HG03159 (cell line): ENCODE results near the gene CHRNA5.
"Not testable (repeated sequence)": the region's sequence is repeated elsewhere in the genome, so short reads cannot be mapped to it uniquely, and the experiment has no call there.

Experiments
- ATAC-seq: cut with Tn5 transposase; IDR thresholded peaks from one replicate; pipeline ENCODE4 v1.9.1; 2021; ENCODE audit warnings: mild to moderate bottlenecking, moderate library complexity; ENCODE audit not compliant: unreplicated experiment

CHRNA5 gene

DNA sequence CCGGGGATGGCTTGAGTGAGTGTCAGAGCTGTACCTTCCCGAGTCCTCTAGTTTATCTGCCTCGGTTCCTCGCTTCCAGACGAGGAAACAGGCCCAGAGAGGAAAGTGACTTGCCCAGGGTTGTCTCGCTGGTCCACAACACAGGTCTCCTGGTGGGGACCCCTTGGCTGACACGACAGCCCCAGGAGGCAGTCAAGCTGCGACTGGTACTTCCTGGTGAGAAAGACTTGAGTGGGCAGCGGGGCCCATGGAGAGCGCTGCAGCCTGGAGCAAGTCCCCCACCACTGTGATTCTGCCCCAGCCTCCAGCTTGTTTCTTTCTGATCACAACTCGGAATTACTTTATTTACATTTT, 600 bp upstream of the CHRNA5 start:
- no peak for ATAC-seq

DNA sequence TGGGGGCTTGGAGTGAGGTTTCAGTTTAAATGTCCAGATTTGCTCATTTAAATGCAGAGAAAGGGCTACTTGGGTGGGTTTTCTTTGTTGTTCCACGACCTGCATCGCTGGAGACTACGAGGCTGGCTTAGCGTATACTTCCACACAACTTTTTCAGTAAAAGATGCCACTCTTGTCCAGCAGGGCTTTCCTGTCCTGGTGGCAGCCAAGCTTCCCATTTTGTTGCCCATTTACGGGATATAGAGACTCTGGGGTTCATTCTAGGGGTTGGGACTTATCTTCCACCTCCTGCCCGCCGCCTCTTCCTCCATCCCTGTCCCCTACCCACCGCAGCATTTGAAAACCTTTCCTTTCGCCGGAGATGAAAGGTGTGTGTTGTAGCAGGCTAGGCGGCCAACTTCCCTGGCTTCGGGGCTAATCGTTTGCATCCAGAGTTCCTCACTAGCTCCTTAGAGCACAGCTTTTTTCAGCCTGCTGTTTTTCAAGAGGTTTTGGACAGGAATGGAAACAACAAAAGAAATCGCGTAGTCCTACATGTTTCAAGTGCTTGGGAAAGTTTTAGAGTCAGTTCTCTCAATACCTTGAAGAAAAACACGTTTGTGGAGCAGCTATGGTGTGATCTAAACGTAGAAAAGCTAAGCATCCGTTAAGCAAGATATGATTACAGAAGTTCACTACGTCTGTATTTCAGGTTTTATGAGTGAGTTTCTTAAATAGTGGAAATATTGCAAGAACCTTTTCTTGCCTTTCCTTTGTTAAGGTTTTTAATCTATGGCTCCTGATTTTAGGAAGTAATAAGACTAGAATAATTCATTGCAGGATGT, 843 bp downstream of the CHRNA5 start:
- peak; percentile 10 for ATAC-seq

DNA sequence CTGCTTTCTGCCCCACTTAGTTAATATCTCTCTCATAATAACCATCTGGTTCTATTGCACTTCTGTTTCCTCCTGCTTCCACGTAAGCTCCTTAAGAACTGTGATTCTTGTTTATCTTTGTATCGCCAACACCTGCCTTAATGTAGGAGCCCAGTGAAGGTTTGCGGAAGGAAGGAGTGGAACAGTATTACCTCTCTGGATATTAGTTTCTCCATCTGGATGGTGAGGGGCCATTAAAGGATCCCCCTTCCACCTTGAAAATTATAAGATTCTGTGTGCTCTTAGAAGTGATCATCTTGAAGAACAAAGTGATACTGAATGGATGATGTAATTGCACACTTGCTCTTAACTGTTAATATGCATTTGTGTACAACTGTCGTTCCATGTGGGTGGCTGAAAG, 2.2 kb downstream of the CHRNA5 start:
- no peak for ATAC-seq

DNA sequence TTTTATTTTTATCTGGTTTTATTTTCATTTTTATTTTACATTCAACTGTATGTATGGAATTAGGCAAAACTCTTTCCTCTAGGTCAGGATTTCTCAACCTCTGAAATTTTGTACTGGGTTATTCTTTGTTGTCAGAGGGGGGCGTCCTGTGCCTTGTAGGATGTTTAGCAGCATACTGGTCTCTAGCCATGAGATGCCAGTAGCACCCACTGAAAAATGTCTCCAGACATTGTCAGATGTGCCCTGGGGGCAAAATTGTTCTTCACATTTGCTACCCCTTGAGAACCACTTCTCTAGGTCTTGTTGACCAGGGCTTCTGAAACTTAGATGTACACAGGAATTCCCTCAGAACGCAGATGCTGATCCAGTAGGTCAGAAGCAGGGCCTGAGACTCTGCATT, 5.4 kb downstream of the CHRNA5 start:
- no peak for ATAC-seq

DNA sequence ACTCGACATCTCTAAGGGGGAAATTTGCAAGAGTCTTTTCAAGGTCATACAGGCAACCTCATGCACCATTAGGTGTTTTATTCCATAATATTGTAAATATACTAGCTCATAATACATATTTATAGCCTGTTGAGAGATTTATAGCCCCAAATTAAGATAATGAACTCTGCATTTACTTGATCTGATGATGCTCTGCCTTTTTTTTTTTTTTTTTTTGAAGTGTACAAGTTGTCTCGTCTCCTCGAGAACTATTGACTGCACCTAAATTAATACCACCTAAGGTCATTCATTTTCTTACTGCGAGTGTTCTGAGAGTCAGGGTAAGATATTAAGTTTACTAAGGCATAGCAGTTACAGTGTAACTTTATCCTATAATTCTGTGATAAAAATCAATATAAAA, 6.1 kb downstream of the CHRNA5 start:
- no peak for ATAC-seq

DNA sequence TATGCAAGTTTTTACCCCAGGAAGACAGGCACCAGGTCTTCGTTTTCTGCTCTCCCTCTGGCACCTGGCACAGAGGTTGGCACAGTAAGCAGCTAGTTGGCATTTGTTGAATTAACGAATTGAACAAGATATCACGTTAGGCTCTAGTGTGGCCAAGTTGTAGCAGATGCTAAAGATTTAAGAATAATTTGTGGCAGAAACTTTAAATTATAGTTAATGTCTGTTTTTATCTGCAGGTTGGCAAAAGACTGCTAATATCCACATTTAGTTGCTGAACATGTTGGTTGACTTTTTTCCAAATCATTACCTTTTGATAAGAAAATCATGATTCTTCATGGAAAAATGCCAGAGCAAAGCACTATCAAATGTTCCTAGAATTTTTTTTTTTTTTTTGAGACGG, 8.1 kb downstream of the CHRNA5 start:
- no peak for ATAC-seq

DNA sequence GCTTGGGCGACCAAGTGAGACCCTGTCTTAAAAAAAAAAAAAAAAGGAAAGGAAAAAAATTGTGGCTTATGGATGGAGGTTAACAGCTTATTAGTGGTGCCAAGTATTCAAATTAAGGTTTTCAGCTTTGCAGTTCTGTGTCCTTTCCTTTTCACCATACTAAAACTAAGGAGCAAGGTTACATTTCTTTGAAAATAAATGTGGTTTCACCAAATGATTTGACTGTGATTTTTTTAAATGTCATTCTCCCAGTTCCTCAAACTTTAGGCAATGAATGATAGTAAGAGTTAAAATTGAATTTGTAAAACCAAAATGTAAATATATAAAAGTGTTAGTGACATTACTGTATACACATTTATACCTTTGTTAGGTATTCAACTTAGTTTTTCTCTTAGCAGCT, 9.6 kb downstream of the CHRNA5 start:
- no peak for ATAC-seq

DNA sequence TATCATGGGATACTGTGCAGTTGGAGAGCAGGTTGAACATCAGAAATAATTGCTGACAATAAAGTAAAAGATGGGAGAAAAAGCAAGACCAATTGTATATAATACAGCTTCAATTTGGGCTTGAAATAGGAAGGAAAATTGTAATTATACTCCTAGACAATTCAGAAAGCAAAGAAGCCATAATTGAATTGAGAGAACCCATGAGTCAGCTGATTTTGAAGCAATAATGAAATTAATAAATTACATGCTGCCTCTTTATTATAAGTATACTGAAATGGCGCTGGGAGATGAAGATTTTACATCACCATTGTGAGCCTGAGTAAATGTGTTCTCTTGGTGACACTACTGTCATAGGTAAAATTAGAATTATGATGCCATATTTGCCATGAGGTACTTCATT, 32.3 kb downstream of the CHRNA5 start:
- ATAC-seq = no peak

DNA sequence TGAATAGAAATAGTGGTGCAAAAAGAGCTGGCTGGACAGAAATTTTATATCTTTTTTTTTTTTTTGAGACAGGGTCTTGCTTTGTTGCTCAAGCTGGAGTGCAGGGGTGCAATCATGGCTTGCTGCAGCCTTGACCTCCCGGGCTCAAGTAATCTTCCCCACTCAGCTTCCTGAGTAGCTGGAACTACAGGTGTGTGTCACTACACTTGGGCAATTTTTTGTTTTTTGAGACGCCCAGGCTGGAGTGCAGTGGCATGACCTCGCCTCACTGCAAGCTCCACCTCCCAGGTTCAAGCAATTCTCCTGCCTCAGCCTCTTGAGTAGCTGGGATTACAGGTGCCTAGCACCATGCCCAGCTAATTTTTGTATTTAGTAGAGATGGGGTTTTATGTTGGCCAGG, 33.0 kb downstream of the CHRNA5 start:
- no peak for ATAC-seq

DNA sequence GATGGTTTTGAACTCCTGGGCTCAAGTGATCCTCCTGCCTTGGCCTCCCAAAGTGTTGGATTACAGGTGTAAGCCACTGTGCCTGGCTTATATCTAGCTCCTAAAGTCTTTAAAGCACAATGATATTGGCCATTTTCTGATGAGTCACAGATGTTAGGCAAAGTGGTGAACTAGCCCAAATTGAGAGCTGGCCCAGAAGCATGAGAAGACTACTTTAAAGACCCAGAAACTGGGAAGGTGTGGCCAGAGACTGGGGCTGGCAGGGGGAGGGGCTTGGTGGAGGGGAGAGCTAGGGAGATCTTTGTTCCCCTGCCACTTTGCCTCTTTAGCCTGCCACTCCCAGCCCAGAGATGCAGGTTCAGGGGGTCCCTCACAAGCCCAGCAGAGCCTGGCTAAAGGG, 33.9 kb downstream of the CHRNA5 start:
- no peak for ATAC-seq

DNA sequence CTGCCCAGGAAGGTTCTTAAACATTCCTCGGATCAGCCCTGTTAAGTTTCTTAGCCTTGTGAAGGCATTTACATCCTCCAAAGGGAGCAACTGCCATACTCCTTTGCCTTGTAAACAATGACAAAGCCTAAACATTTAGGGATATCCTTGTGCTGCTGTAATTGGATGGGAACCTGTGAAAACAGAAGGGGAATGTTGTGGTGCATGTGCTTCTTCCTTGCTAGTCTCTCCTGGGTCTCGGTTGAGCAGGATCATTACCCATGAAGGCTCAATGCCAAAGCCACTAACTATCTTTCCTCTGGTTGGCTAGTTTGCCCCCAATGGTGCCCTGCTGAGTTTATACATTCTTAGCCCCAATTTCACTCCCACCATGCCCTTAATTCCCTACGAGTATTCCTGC, 38.1 kb downstream of the CHRNA5 start:
- no peak for ATAC-seq

DNA sequence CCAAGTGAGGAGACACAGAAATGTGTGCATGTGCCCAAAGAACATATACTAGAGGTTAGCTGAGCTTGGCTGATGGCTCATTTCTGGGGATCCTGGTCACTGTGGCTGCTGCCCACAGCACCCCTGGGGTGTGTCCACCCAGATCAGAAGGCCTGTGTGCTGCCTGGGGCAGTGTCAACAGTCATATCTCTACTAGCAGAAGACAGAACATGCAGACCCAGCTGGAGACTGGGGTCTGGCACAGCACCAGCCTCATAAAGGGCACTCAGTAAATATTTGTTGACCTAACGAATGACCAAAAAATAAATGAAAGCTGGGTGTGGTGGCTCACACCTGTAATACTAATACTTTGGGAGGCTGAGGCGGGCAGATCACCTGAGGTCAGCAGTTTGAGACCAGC, 39.1 kb downstream of the CHRNA5 start:
- no peak for ATAC-seq

DNA sequence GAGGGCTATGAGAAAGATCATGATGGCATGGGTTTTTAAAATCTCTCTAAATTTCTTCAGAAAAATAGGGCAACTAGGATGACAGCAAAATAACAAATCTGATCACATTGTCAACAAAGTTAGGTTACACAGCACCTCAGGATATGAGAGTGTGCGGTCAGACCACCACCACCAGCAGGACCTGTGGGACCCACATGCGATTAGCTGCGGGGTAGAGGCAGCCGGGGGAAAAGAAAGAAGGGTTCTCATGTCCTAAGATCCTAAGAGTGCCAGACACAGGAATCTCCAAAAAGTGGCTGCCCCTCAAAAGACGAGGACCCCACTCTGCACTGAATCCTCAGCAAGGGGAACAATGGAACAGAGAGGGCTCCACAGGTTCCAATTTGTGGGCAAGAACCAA, 39.9 kb downstream of the CHRNA5 start:
- no peak for ATAC-seq

DNA sequence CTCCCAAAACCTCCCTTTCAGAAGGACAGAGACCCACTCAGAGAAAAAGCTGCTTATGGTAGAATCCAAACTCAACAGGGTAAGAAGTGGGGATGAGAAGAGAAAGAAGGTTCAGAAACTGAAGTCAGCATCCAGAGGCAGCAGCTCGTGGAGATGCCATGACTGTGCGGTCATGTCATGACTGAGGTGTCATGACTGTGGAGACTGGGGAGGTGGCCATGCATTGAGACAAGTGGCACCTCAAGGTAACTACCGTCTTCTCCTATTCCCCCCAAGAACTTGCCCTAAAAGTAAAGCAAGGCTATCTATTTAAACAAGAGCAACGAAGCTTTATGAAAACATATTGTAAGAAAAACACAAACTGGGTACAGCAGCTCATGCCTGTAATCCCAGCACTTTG, 40.4 kb downstream of the CHRNA5 start:
- no peak for ATAC-seq

DNA sequence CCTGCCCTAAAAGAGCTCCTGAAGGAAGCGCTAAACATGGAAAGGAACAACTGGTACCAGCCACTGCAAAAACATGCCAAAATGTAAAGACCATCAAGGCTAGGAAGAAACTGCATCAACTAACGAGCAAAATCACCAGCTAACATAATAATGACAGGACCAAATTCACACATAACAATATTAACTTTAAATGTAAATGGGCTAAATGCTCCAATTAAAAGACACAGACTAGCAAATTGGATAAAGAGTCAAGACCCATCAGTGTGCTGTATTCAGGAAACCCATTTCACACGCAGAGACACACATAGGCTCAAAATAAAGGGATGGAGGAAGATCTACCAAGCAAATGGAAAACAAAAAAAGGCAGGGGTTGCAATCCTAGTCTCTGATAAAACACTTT, 44.2 kb downstream of the CHRNA5 start:
- not testable (repeated sequence) for ATAC-seq

DNA sequence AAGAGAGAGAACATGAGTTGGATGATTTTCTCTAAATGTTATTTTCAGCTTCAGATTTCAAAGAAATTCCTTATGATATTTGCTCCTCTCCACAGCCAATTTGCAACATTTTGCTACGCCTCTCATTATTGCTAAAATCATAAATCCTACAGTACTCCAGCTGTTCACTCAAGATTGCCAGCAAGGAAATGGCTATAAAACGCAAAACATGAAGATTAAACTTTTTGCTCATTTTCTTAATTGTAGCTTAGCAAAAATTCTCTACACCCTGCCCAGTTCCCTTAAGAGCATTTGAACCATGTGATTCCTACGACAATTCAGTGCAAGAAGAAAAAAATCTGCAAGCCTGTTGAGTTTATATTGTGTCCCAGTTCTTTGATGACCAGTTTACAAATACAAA, 48.7 kb downstream of the CHRNA5 start:
- no peak for ATAC-seq

DNA sequence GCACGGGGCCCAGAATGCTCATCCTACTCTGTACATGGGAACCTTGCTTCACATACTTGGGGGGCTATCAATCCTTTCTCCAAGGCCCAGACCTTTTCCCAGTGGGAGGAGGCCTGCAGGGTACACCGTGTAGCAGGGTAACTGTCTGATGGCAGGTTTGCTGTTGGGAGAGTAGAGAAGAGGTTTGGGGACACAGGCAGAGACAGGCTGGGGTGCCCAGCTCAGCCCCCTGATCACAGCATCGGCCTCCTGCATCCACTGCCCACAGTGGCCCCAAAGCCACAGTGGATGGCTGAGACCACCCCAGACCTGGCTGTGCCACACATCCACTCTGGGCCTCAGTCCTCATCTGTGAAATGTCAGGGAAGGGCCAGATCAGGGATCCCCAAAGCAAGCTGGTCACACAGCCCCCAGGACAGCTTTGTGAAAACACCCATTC, 49.9 kb downstream of the CHRNA5 start:
- no peak for ATAC-seq

DNA sequence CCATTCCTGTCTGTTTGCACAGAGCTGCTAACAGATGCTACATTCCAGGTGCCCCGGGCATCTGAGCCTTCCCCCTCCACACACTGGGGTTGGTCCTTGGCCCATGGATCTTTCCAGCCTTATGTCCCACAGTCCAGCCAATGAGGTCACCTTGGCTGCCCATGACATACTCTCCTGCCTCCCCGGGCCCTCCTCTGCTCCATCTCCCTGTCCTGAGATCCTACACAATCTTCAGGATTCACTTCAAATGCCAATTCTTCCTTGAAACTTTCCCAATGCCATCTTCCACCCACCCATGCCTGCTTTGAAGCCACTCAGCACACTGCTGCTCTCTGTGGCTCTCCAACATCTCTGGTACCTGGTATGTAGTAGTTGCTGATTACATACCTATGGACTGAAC, 51.2 kb downstream of the CHRNA5 start:
- no peak for ATAC-seq

DNA sequence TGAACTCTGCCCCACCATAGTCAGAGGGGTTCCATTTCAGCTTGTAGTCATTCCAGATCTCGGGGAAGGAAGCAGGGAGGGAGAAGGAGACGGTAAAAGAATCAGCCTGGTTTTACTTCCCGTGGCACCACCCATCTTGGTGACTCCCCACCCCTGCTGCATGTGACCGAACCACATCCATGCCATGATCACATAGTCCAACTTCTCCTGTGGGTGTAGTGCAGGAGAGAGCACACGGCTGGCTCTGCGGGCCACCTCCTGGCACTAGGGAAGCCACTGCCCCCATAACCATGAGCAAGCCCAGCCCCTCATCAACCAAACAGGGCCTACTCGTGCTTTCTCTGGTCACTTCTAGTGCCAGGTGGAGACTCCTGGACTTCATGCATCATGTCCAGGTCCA, 51.8 kb downstream of the CHRNA5 start:
- no peak for ATAC-seq

DNA sequence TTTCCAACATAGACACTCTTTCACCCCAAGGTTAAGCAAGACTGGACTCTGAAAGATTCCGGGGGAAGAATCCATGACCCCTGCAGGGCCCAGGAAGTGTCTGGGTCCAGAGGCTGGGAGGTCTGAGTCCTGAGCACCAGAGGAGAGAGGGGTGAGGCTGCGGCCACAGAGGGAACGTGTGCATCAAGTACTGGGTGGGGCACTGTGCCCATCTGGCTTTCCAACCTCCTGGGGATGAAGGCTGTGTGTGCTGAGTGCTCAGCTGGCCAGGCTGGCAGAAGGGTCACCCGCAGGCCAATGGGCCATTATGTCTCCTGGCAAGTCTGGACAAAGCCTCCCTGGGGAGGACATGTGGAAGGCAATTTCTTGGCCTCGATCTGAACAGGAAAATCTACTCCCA, 52.2 kb downstream of the CHRNA5 start:
- ATAC-seq = no peak

DNA sequence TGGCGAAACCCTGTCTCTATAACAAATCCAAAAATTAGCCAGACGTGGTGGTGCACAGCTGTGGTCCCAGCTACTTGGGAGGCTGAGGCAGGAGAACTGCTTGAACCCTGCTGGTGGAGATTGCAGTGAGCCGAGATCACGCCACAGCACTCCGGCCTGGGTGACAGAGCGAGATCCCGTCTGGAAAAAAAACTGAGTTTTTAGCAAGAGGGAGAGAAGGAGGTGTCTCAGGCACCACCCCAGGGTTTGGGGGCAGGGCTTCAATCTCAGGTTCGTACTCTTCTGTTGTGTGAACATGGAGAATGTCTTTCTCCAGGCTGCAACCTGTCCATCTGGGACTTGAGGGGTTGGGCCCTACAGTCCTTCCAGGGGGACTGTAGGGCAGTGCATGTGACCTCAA, 52.7 kb downstream of the CHRNA5 start:
- no peak for ATAC-seq

DNA sequence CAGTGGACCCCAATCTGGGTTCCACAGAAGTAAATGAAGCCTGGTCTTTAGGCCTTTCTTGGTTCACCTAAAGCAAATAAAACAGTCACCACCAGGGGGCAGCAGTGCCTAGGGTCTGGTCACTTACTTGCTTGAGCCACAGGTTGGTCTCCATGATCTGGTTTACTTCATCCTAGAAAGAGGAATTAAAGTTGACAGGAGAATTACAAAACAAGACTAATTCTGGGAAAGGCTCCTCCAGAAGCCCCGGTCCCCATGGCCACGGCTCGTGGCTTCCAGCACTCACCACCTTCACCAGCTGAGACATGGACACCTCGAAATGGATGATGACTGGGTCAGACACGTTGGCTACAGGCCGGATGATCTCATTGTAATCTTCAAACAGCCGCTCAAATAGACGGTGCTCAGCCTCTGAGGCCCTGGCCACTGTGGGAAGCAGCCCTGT, 53.2 kb downstream of the CHRNA5 start:
- ATAC-seq = no peak
